Erythroblast (primary cell): ENCODE measurements around the gene RIMBP2.

ENCODE experiments used
- GATA1 ChIP-seq: IDR thresholded peaks from 2 replicates; pipeline ENCODE4 v1.6.1; 2011; ENCODE audit warnings: low read depth, mild to moderate bottlenecking, control low read depth, low read length, moderate library complexity
- POLR2A ChIP-seq: IDR thresholded peaks from 2 replicates; pipeline ENCODE4 v1.6.1; 2011; ENCODE audit warnings: mild to moderate bottlenecking, low read length

DNA sequence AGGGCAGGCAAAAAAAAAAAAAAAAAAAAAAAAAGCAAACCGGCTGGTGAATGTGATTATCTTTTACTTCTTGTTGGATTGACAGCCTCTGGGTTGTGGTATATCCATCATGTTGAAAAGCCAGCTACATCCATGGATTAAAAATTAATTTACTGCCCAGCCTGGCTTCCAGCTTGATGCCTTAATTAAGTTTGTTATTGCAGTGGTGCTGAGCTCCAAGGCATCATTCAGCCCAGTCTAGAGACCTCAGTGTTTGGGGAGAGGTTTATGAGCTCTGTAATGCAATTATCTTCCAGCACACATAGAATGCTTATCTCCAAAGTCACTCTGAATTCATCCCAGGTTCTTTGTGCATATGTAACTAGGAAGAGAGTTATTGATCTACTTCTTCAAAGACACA is 114.8 kb downstream of the RIMBP2 start:
- no peak for TF ChIP-seq POLR2A
- no peak for TF ChIP-seq GATA1
